A549 (cell line): ENCODE results near the gene GRIP1.

ENCODE experiments used
- CHD2 ChIP-seq: fragments of 150-350 bp; IDR thresholded peaks from 2 replicates; pipeline ENCODE4 v1.6.1; 2014; ENCODE audit warnings: low read length; ENCODE audit not compliant: partially characterized antibody
- CHD4 ChIP-seq: fragments of 200-600 bp; sonication (generic); IDR thresholded peaks from 2 replicates; pipeline ENCODE4 v1.6.1; 2016; ENCODE audit warnings: antibody characterized with exemption, mild to moderate bottlenecking, borderline replicate concordance
- HDAC2 ChIP-seq: fragments of 200-600 bp; sonication (generic); IDR thresholded peaks from 2 replicates; pipeline ENCODE4 v1.6.1; 2016
- KDM5A ChIP-seq: fragments of 200-600 bp; sonication (generic); IDR thresholded peaks from 2 replicates; pipeline ENCODE4 v1.6.1; 2016; ENCODE audit warnings: antibody characterized with exemption, mild to moderate bottlenecking

DNA sequence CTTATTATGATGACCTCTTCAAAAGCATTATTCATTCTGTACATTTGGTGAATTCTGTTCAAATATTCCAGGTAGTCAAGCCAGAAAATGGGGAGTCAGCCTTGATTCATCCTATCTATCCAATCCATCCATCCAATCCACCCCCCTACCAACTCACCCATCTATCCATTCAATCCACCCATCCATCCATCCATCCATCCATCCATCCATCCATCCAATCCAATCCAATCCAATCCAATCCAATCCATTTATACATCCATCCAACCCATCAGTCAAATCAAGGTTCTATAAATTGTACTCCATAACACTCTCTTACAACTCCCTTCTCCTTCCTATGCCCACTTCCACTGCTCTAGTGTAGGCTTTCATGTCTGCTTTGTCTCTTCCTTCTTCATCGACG, 35.8 kb upstream of the GRIP1 start:
- TF ChIP-seq KDM5A (no peak), HDAC2 (no peak), CHD2 (no peak), CHD4 (no peak)
